ENCODE data around the gene ZBTB34.
A peak's percentile ranks its signal among the peaks of the same experiment; 100 is the strongest.
"Not testable (repeated sequence)": the region's sequence is repeated elsewhere in the genome, so short reads cannot be mapped to it uniquely, and the experiment has no call there.

Gene ZBTB34, protein sequence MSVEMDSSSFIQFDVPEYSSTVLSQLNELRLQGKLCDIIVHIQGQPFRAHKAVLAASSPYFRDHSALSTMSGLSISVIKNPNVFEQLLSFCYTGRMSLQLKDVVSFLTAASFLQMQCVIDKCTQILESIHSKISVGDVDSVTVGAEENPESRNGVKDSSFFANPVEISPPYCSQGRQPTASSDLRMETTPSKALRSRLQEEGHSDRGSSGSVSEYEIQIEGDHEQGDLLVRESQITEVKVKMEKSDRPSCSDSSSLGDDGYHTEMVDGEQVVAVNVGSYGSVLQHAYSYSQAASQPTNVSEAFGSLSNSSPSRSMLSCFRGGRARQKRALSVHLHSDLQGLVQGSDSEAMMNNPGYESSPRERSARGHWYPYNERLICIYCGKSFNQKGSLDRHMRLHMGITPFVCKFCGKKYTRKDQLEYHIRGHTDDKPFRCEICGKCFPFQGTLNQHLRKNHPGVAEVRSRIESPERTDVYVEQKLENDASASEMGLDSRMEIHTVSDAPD

GRCh38 chr9:126860077-126860756 is at the start of gene ZBTB34:
Gene ZBTB34, plus strand, starts transcription at chr9:126860639. Its CDS starts 18,761 bp downstream, at chr9:126879400.
- DNase-seq: peak; percentile 33

DNA sequence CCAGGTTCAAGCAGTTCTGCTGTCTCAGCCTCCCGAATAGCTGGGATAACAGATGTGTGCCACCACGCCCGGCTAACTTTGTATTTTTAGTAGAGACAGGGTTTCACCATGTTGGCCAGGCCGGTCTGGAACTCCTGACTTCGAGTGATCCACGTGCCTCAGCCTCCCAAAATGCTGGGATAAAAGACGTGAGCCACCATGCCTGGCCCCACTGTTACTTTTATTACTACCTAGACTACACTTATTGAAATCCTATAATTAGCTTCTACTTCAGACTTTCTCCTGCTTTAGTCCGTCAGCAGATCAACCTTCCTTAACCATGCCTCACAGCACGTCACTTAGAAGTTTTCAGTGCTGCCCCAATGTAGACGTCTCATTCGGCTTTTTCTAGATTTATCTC is 47.4 kb upstream of the ZBTB34 start:
- DNase-seq: no peak

DNA sequence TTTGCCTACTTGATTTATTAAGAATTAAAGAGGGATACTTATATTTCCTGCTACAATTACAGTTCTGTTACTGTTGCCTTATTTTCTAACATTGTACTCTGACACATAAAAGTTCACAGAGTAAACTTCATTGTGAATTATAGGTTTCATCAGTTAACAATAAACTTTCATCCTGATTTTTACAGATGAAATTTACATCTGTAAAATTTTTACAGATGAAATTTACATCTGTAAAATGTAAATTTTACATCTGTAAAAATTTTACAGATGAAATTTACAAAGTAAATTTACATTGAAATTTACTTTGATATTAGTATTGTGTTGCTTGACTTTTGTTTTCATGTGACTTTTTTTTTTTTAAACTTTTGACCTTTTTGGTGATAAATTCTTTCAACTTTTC is 46.3 kb upstream of the ZBTB34 start:
- DNase-seq: no peak

DNA sequence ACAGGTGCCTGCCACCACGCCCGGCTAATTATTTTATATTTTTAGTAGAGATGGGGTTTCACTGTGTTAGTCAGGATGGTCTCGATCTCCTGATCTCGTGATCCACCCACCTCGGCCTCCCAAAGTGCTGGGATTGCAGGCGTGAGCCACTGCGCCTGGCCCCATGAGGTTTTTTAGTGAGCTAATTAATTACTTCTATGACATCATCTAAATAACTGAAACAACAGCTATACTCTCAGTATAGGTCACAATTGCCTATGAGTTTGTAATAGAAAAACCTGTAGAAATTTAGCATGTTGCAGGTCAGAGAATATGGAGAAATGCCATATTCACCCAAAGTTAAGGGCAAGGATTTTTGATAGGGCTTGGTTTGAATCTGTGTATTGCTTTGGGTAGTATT is 42.8 kb upstream of the ZBTB34 start:
- not testable (repeated sequence) for DNase-seq

- DNase-seq: no peak
Observed at GRCh38 chr9:126818482-126818881, 42.0 kb upstream of the ZBTB34 start.

GRCh38 chr9:126819482-126819881 is 41.0 kb upstream of the ZBTB34 start:
- no peak for DNase-seq

GRCh38 chr9:126822278-126822677 is 38.2 kb upstream of the ZBTB34 start:
- DNase-seq: no peak

GRCh38 chr9:126822873-126823272 is 37.6 kb upstream of the ZBTB34 start:
- no peak for DNase-seq

DNA sequence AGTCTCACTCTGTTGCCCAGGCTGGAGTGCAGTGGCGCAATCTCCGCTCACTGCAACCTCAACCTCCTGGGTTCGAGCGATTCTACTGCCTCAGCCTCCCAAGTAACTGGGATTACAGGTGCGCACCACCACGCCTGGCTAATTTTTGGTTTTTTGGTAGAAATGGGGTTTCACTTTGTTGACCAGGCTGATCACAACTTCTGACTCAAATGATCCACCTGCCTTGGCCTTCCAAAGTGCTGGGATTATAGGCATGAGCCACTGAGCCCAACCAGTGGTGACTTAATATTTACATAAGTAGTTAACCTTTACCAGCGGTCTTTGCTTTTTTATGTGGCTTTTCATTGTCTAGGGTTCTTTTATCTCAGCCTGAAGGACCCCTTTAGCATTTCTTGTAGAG is 36.4 kb upstream of the ZBTB34 start:
- not testable (repeated sequence) for DNase-seq

DNA sequence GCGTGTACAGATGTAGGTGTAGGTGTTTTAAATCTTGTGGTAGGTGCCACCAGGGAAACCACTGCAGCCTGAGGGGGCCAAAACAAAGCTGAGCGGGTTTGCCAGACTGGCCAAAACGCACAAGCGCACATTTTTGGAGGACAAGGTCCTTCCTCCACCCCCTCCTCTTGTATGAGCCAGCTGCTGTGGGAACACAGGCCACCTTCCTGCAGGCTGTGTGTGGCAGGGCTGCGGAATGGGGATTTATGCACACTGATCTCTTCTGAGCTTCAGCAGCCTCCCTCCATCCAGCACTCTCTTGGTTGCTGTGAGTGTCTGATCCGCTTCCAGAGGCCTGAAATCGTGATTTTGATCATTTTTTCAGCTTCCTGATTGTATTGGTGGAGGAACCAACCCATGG is 33.2 kb upstream of the ZBTB34 start:
- no peak for DNase-seq

- DNase-seq: no peak
Observed at GRCh38 chr9:126829035-126829434, 31.4 kb upstream of the ZBTB34 start.

GRCh38 chr9:126830827-126831226 is 29.6 kb upstream of the ZBTB34 start:
- no peak for DNase-seq

GRCh38 chr9:126832440-126832839 is 28.0 kb upstream of the ZBTB34 start:
- DNase-seq: no peak

DNA sequence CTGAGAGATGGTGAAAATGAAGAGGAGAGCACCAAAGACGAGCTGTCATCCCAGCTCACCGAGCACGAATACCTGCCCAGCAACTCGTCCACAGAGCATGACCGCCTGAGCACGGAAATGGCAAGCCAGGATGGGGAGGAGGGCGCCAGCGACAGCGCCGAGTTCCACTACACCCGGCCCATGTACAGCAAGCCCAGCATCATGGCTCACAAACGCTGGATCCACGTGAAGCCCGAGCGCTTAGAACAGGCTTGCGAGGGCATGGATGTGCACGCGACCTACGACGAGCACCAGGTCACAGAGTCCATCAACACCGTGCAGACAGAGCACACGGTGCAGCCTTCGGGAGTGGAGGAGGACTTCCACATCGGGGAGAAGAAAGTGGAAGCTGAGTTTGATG is 27.4 kb upstream of the ZBTB34 start:
- DNase-seq: no peak

DNA sequence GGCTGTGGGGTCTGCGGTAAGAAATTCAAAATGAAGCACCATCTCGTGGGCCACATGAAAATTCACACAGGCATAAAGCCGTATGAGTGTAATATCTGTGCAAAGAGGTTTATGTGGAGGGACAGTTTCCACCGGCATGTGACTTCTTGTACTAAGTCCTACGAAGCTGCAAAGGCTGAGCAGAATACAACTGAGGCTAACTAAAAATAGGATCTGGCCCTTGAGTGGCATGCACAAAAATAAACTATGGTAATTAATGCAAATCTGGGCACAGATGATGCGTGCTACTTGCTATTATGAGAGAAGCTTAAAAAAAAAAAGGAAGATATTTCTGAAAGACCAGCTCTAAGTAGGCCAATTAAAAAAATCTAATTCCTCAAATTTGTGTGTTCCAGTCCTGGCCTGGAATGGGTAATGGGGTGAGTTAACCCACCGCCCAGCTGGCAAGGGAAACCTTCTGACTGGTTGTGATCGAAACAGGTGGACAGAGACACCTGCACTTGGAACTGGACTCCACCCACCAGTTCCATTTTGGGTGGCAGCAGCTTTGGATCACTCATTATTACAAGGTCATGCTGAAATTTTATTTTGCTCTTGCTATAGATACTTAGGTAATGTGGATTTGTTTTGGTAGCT is 26.6 kb upstream of the ZBTB34 start:
- no peak for DNase-seq

DNA sequence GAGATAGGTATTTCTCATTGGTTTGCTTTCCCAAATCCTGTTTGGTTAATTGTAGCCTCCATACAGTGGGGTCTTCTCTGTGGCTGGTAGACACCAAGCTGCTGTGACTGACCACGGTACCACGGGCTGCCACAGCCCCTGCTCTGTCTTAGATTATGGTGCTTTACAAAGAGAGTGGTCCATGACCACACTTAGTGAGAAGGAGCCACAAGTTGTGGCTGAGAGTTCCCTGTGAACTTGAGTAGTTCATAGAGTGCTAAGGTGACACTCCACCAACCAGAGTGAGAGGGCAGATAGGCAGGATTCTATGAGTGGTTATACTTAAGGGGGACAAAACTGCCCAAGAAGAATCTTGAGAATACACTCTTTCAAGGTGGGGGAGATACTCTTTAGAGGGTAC is 25.8 kb upstream of the ZBTB34 start:
- DNase-seq: no peak

- DNase-seq: no peak
Observed at GRCh38 chr9:126836216-126836615, 24.2 kb upstream of the ZBTB34 start.

GRCh38 chr9:126838055-126838811 is 22.2 kb upstream of the ZBTB34 start:
- DNase-seq: no peak

DNA sequence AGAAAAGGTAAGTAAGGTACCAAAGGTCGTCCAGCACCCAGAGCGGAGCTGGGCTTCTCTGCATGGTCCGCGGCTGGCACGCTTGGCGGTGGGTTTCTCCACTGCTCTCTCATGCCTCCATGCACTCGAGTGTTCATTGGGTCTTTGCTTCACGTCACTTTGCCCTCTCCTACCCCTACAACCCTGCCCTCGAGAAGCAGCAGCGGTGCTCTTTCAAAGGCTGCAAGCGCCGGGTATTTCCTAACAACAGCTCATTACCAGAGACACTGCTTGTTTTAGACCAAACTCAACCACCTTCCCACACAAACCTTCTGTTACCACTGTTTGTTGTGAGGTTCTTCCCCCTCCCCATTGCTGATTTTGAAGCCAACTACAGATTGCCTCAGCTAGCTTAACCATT is 21.5 kb upstream of the ZBTB34 start:
- DNase-seq: no peak

DNA sequence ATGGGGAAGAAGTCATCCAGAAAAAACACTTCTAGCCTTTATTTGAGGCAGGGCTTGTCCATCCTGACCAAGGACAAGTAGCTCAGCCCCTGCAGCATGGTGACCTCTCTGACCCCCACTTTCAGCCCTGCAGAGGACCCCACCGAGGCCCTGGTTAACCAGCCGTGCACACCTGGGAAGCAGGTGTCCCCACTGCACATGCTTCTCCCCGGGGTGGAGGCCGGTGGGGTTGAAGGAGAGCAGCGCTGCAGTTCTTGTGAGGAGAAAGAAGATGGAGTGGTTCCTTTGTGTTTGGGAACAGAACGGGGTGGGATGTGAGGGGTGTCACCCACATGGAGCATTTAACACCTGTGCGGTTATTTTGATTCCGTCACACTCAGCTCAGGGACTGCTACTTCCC is 21.1 kb upstream of the ZBTB34 start:
- DNase-seq: no peak

DNA sequence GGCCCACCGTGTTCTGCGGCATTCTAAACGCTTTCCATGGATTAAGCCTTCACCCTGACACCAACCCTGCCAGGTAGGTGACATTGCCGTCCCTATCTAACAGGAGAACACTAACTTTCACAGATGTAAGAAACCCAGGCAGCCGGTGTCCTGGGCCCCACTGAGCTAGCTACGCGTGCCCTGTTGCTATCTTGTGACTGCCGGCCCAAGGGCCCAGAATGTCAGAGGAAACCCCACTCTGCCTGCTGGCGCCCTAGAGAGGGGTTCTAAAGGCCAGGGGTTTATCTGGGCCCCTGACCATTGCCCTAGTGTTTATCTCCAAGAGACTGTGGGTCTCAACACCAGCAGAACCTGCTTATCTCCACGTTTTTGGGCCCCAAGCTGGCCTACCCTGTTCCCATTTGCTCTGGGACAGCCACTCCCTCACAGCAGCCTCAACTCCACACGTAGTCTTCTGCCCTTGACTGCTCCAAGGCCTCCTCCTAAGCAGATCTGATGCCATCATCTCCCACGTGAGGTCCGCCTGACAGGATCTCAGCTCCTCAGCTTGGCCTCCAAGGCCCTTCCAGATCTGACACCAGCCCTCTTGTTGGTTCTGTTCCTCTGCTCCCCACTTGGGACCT is 18.1 kb upstream of the ZBTB34 start:
- DNase-seq: no peak

DNA sequence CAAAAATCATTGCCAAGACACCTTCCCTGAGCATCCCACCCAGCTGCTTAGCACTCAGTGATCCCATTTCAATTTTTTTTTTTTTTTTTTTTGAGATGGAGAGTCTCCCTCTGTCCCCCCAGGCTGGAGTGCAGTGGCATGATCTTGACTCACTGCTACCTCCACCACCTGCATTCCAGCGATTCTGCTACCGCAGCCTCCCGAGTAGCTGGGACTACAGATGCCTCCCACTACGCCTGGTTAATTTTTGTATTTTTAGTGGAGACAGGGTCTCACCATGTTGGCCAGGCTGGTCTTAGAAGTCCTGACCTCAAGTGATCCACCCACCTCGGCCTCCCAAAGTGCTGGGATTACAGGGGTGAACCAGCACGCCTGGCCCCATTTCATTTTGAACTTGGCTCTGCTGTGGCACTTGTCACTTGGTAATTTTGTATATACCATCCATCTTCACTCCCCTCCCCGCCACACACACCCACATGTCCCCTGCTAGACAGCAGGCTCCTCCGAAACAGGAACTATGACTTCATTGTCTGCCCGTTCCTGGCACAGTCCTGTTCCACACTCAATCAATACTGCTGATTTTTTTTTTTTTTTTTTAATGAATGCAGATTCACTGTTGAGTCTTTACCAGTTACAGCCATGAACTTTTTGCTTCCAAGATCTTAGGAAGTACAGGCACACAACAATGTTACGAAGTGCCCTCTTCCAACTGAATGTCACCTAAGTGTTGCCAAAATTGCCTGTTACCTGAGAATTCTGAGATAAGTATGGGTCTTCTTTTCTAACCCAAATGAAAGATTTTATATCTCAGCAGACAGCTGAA is 17.3 kb upstream of the ZBTB34 start:
- DNase-seq: no peak

All from NCI-H2029 (cell line).